Limb (tissue), 2 donors: ENCODE results near the gene CYP1A2.
A peak's percentile ranks its signal among the peaks of the same experiment; 100 is the strongest.
"Not testable (repeated sequence)": the region's sequence is repeated elsewhere in the genome, so short reads cannot be mapped to it uniquely, and the experiment has no call there.

Source experiments
- DNase-seq, 2 donors: peaks; one replicate each; pipeline ENCODE4 v3.0.0-alpha.2; 2016; ENCODE audit errors: extremely low spot score in 2 of 2

The CYP1A2 gene, protein sequence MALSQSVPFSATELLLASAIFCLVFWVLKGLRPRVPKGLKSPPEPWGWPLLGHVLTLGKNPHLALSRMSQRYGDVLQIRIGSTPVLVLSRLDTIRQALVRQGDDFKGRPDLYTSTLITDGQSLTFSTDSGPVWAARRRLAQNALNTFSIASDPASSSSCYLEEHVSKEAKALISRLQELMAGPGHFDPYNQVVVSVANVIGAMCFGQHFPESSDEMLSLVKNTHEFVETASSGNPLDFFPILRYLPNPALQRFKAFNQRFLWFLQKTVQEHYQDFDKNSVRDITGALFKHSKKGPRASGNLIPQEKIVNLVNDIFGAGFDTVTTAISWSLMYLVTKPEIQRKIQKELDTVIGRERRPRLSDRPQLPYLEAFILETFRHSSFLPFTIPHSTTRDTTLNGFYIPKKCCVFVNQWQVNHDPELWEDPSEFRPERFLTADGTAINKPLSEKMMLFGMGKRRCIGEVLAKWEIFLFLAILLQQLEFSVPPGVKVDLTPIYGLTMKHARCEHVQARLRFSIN

DNA sequence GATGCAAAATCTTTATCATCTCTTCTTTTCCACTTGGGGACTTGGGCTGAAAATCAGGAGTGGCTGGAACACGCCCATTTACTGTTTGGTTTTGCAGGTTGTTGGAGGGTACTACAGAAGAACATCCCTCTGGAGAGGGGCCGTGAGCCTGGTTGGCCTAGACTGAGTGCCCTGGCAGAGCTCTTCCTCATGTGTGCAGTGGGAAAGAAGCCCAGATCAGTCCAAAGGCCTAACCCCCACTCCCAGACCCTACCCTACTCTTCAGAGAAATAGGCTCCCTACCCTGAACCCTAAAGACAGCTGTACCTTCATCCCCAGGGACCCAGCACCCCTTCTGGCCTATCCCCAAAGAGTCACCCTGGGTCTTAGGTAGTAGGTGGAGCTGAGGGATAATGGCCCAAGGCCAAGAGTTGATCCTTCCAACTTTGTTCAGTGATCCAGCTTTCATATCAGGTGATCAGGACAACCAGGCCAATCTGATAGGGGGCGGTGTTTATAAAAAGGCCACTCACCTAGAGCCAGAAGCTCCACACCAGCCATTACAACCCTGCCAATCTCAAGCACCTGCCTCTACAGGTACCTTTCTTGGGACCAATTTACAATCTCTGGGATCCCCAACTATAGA, at the start of gene CYP1A2:
TSS of gene CYP1A2 (plus strand) at position 524 of the 625 bp plus-strand sequence. CDS start 894 bp downstream, outside the sequence.
- DNase-seq: no peak

DNA sequence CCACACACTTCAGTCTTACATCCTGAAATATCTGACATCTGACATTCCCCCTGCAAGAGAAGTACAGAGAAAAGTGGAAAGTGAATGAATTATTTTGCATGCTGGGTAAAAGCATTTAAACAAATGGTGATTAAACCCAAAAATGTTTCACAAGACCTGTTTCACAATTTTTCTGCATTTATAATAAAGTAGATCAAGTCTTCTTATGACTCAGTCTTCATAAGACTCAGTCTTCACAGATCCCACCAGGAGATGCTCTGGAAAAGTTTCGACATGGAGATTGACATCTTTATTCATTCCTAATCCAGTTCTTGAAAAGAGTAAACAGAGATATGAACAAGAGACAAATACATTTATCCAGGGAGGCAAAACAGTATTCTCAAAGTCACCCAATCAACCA, 39.6 kb upstream of the CYP1A2 start:
- DNase-seq: no peak

DNA sequence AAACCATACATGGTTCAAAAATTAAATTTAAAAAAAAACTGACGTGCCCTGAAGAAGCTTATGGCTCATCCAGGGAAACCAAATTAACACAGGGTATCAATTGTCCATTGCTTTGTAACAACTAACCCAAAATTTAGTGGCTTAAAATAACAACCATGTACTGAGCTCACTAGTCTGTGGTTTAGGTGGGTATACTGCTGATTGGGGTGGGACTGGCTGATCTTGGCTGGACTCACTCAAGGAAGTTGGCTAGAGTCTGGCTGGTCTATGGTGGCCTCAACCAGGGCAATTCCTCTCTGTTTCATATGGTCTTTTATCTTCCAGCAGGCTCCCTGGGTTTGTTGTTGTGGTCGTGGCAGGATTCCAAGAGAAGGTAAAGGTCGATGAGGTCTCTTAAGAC, 38.8 kb upstream of the CYP1A2 start:
- DNase-seq: no peak

DNA sequence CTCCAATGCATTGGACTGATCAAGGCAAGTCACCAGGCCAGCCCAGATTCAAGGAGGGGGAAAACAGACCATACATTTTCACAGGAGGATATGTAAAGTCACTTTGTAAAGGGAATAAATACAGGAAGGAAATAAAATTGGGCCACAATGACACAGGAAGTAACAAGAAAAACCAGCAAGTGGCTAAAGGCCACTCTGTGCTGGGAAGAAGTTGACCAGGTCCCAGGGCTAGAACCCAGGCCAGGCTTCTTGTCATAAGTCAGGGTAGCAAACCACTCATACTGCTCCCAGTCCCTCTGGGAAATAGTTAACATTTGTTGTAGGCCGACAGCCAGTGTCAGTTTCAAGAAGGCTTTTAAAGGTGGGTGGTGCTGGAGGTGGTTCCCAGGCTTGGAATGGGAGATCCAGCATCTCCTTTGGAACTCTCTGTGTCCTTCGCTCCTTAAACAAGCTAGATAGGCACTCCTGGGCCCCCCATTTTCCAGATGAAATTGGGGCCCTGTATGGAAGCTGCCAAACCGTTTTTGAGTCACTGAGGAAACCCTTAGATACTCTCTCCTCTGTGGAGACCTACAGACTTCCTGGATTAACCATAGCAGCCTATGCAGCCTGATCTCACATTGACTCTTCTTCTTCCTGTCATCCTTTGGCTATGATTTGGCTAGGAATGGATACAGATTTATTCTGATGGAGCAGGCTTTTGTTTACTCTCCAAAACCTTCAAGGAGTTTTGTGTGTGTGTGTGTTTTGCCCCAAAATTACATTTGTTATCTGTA, 38.1 kb upstream of the CYP1A2 start:
- DNase-seq: no peak

DNA sequence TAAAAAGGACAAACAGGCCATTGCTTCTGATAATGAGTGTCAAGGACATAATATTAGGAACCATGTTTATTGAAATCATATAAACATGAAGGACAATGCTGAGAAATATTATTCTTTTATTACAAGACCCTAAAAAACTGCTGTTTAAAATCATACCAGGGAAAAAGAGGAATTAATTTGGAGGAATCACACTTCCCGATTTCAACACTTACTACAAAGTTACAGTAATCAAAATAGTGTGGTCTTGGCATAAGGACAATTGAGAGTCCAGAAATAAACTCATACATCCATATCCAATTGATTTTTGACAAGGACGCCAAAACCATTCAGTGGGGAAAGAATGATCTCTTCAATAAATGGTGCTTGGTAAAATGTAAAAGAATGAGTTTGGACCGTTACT, 36.3 kb upstream of the CYP1A2 start:
- no peak for DNase-seq

DNA sequence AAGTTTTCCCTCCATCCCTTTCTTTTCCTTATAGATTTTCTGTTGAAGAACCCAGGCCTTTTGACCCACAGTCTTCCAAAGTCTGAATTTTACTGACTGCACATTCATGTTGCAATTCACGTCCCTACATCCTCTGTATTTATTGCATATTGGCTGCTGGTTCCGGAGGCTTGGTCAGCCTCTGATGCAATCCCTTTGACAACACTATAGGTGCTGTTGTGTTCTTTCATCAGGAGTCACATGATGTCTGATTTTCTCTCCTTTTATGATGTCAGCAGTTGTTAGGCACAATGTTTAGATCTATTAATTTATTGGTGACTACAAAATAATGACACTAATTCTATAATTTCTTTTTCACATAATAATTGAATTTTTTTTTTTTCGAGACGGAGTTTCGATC, 32.0 kb upstream of the CYP1A2 start:
- DNase-seq: no peak

DNA sequence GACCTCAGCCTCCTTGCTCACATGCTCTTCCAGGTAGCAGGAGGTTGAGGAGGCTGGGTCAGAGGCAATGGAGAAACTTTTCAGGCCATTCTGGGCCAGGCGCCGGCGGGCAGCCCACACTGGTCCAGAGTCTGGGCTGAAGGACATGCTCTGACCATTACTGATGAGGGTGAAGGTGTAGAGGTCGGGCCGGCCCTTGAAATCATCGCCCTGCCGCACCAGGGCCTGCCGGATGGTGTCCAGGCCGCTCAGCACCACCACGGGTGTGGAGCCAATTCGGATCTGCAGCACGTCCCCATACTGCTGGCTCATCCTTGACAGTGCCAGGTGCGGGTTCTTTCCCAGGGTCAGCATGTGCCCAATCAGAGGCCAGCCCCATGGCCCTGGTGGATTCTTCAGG, 26.1 kb upstream of the CYP1A2 start:
- no peak for DNase-seq

DNA sequence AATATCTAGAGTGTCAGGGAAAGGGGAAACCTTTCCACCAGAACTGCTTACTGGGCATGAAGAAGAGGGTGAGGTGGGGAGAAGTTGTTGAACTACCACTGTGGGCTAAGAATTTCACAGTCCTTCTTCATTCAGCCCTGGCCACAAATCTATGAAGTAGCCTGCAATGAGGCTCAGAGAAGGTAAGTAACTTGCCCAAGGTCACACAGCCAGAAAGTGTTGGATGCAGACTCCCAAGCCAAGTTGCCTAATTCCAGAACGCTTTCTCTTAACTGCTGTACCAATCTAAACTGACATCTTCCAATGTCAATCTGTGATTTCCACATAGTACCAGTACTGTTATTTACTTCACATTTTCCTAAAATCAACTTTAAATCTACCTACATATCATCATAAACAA, 25.5 kb upstream of the CYP1A2 start:
- DNase-seq: no peak

DNA sequence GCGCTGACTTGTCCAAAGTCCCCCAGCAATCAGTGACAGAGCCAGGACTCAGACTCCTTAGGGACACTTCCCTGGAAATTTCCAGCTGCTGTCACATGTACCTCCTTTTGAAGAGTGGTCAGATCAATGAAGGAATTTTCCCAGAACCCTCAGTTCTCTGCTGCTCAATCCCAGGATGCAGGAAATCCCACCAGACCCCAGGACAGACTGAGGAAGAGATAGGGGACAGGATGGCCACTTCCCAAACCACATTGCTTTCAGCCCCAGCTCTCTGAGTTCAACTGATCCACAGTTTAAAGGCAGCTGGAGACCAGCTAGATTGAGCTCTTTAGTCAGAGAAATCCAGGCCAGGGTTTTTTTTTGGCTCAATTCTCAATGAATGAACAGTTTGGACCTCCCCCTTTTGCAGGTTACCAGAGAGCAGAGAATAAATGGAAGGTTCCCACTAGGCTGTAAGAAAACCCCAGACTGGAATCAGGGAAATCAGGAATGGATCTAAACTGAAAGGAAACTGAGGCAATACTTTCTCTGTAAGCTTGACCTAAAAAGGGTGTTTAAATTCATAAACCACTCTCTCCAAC, 24.8 kb upstream of the CYP1A2 start:
- DNase-seq: peak in 1 of 2 donors; percentile 46

DNA sequence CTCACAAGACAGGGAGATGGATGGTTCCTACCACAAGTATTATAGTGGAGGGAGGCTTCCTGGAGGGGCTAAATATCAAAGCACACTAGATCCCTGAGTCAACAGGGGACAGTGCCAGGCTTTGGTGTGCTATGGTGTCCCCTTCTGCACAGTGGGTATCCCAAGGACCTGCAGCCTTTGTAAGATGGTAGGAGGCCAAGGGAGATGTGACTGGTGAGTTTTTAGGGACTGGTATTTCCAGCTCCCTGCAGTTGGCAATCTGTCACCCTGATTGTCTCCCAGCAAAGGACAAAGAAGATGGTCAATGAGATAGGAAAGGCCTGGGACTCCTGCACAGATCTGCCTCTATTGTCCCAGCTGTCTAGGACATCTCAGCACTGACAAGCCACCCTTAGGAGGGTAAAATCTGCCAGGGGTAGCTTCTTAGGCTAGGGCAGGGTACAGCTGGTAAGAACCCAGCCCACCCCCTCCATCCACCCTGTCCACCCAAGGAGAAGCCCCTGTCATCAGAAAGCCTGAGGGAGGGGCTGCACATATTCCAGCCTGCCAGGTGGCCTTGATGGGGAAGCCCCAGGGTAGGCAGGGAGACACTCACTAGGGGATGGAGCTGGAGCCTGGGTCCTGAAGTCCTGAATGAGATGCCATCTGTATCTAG, 23.9 kb upstream of the CYP1A2 start:
- no peak for DNase-seq

DNA sequence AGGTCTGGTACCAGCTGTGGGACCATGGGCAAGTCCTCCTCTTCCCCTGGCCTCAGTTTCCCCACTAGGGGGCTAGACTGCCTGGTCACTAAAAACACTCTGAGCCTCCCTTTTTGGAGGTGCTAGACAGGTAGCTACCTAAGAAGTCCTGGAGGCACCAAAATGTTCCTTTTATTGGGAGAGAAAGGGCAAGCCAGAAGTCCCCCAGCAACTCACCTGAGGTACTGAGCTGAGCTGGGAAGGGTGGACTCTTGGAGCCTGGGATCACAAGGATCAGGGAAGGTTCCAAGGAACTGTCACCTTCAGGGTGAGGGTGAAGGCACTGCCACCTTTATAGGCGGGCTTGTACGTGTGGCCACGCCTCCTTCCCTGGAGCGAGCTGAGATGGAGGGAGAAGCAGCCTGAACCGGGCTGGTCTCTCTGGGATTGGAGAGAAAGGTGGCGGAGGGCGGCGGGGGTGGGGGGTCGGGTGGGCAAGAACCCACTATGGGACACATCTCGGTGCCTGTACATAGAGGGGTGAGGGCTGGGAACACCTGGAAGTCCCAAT, 23.3 kb upstream of the CYP1A2 start, which contains the start of gene CYP1A1:
TSS of gene CYP1A1 (minus strand) at position 304 of the 550 bp plus-strand sequence. CDS start 2,431 bp downstream, outside the sequence.
- DNase-seq: no peak

DNA sequence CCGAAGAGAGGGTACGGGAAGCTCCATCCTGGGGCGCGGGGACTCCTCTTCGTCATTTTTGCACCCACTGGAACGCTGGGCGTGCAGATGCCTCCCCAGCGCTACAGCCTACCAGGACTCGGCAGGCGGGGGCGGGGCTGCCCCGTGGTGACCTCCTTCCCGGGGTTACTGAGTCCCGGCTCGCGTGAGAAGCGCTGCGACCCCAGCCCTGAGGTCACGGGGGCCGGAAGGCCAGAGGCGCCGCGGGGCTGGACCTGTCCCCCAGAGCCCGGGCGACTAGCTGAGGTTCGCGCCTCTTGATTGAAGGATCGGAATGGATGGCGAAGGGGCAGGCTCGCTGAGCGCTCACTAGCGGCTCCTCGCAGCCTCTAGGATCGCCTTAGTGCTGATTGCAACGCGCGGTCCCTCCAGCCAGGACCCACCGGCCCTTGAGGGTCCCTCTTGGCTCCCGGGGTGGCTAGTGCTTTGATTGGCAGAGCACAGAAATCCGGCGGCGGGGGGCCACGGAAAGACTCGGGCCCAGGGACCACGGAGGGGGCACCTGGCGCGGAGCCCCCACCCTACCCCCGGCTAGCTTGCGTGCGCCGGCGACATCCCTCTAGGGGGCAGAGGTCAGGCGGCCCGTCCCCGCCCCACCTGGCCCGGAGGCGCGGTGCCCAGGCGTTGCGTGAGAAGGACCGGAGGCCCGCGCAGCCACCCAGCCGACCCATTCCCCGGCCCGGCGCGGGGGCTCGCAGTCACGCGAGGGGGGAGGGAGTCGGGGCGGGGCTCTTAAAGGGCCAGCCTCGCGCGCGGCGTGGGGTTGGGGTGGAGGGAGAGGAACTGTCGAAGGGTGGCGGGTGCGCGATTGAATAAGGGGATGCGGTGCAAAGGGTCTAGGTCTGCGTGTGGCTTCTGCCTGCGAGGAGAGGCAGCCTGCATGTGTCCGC, 22.5 kb upstream of the CYP1A2 start:
- DNase-seq: peak in 1 of 2 donors; percentile 45

DNA sequence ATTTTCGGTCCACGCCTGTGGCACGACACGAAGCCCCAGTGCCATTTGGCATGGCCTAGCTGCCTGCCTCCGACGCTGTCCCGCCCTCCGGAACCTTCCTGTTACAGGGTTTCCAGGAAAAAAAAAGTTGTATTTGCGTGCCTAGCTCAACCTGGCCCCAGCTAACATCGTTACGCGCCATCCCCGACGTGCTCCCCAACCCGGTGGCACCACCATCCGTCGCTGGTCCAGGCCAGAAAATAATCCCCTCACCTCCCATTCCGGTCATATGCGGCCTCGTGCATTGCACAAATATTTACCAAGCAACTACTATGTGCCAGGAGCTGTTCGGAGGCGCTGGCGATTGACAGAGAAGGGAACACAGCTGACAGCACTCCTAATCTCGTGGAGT, 21.9 kb upstream of the CYP1A2 start:
- no peak for DNase-seq

DNA sequence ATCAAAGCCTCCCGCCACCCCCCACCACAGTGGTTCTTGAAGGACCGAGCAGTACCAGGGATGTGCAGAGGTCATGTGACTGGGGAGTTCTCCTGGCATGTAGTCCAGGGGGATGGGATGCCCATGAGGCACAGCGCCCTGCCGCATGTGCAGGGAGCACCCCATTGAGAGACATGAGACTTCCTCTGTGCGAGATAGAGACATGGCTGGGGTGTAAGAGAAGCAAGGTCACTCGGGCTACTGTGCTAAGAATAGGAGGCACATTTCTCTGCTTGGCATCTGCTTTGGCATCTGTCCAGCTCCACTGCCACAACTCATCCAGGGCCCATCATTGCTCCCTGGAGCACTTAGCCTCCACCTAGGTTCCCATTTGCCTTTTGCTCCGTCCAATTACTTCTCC, 20.9 kb upstream of the CYP1A2 start:
- DNase-seq: no peak

DNA sequence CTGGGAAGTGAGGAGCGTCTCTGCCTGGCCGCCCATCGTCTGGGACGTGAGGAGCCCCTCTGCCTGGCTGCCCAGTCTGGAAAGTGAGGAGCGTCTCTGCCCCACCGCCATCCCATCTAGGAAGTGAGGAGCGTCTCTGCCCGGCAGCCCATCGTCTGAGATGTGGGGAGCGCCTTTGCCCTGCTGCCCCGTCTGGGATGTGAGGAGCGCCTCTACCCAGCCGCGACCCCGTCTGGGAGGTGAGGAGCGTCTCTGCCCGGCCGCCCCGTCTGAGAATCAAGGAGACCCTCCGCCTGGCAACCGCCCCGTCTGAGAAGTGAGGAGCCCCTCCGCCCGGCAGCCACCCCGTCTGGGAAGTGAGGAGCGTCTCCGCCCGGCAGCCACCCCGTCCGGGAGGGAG, 19.9 kb upstream of the CYP1A2 start:
- DNase-seq: not testable (repeated sequence)

DNA sequence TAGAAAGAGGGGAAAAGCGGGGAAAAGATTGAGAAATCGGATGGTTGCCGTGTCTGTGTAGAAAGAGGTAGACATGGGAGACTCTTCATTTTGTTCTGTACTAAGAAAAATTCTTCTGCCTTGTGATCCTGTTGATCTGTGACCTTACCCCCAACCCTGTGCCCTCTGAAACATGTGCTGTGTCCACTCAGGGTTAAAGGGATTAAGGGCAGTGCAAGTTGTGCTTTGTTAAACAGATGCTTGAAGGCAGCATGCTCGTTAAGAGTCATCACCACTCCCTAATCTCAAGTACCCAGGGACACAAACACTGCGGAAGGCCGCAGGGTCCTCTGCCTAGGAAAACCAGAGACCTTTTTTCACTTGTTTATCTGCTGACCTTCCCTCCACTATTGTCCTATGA, 19.3 kb upstream of the CYP1A2 start:
- DNase-seq: not testable (repeated sequence)

DNA sequence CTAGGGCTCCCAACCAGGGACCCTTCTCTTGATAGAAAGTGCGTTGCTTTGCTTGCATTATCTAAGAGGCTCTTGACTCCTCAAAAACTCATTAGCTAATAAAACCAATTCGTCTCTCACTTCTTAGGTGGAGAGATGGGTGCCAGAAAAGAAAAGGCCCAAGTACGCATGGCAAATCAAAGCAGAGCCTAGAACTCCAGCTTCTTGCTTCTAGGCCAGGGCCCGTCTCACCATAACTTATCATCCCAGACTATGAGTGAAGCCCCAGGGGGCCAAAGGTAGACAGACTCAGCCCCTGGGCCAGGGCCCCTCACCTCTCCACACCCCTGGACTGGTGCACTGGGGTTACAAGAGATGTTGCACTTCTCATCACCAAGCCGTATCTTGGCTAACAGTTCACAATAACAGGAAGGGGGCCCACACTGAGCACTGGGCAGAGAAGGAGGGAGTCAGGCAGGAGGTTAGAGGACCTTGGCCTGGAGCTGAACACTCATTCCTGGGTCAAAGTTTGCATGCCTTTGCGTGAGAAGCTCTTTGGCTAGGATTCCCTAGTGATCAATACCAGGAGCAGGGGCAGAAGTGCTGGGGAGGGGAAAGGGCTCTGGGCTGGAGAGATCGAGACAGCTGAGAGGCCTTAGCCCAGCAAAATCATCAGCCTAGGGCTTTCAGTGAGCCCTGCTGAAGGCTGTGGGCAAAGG, 17.9 kb upstream of the CYP1A2 start:
- no peak for DNase-seq

DNA sequence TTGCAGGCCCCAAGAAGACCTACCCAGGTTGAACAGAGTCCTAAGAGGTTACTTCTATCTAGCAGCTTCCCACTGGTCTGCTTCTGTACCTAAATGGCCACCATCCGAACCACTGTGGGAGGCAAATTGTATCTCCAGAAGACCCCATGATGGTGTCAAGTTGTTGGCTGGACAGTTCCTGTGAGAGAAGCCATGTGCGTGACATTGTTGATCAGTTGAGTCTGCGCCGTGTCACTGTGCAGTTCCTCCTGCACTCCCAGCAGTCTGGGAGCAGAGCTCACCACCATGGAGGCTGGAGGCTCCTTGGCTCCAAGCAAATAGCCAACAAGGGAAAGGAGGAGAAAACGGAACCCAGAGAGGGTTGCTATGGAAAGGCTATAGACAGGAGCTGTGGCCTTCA, 15.8 kb upstream of the CYP1A2 start:
- no peak for DNase-seq

DNA sequence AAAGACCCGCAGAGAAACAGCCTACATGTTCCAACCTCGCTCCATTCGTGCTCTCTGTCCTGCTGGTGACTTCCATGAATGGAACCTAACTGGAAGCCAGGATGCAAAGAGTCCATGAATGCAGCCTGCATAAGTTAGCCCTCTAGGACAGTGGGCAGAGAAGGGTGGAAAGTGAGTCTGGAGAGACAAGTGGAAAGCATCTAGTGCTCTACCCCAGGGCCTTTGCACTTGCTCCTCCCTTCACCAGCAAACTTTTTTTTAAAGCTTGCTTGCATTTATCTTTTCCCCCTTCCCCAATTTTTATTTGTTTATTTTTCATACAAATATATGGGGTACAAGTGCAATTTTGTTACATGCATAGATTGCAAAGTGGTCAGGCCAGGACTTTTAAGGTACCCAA, 15.4 kb upstream of the CYP1A2 start:
- no peak for DNase-seq
